Stimulated activated CD4-positive, alpha-beta T cell treated with anti-CD3 and anti-CD28 coated beads, Interleukin-4, amount 100 ng/mL, for 1 hour (primary cell): ENCODE measurements around the gene TIGD1.
"Not testable (repeated sequence)": the region's sequence is repeated elsewhere in the genome, so short reads cannot be mapped to it uniquely, and the experiment has no call there.

Experiments
- DNase-seq: peaks from one replicate; pipeline ENCODE4 v3.0.0-alpha.2; 2020

TIGD1 gene

GRCh38 chr2:232550354-232551249, at the start of gene TIGD1, which contains the start of gene EIF4E2:
Gene TIGD1, minus strand, starts transcription at chr2:232550557. Its CDS starts 675 bp downstream, at chr2:232549882.
Gene EIF4E2, plus strand, starts transcription at chr2:232550689. Its CDS starts 36 bp downstream, at chr2:232550725.
- peak; percentile 92 for DNase-seq

- no peak for DNase-seq
Observed at GRCh38 chr2:232598293-232598692, 47.9 kb upstream of the TIGD1 start.

- DNase-seq, result no peak
Observed at GRCh38 chr2:232597362-232598079, 47.2 kb upstream of the TIGD1 start.

- DNase-seq, result no peak
Observed at GRCh38 chr2:232593982-232594381, 43.6 kb upstream of the TIGD1 start.

GRCh38 chr2:232592772-232593395, 42.5 kb upstream of the TIGD1 start:
- no peak for DNase-seq

GRCh38 chr2:232588680-232589585, 38.6 kb upstream of the TIGD1 start:
- no peak for DNase-seq

GRCh38 chr2:232588031-232588430, 37.7 kb upstream of the TIGD1 start:
- DNase-seq, result no peak

GRCh38 chr2:232587512-232587911, 37.2 kb upstream of the TIGD1 start:
- no peak for DNase-seq

GRCh38 chr2:232586943-232587505, 36.7 kb upstream of the TIGD1 start:
- DNase-seq, result no peak

GRCh38 chr2:232584238-232584637, 33.9 kb upstream of the TIGD1 start:
- DNase-seq, result no peak

GRCh38 chr2:232581725-232582124, 31.4 kb upstream of the TIGD1 start:
- DNase-seq, result no peak

- DNase-seq, result no peak
Observed at GRCh38 chr2:232580648-232580981, 30.3 kb upstream of the TIGD1 start.

GRCh38 chr2:232578626-232579025, 28.3 kb upstream of the TIGD1 start:
- DNase-seq, result no peak

- no peak for DNase-seq
Observed at GRCh38 chr2:232577841-232578240, 27.5 kb upstream of the TIGD1 start.

GRCh38 chr2:232576995-232577394, 26.6 kb upstream of the TIGD1 start:
- DNase-seq, result no peak

- DNase-seq, result no peak
Observed at GRCh38 chr2:232575404-232575746, 25.0 kb upstream of the TIGD1 start.

GRCh38 chr2:232574674-232575403, 24.5 kb upstream of the TIGD1 start:
- DNase-seq, result no peak

GRCh38 chr2:232573771-232574435, 23.5 kb upstream of the TIGD1 start:
- no peak for DNase-seq

GRCh38 chr2:232573042-232573441, 22.7 kb upstream of the TIGD1 start:
- DNase-seq, result no peak

GRCh38 chr2:232571026-232571474, 20.7 kb upstream of the TIGD1 start:
- no peak for DNase-seq

- not testable (repeated sequence) for DNase-seq
Observed at GRCh38 chr2:232570481-232570880, 20.1 kb upstream of the TIGD1 start.
